ENCODE results near the gene UQCR11.

The UQCR11 gene

DNA sequence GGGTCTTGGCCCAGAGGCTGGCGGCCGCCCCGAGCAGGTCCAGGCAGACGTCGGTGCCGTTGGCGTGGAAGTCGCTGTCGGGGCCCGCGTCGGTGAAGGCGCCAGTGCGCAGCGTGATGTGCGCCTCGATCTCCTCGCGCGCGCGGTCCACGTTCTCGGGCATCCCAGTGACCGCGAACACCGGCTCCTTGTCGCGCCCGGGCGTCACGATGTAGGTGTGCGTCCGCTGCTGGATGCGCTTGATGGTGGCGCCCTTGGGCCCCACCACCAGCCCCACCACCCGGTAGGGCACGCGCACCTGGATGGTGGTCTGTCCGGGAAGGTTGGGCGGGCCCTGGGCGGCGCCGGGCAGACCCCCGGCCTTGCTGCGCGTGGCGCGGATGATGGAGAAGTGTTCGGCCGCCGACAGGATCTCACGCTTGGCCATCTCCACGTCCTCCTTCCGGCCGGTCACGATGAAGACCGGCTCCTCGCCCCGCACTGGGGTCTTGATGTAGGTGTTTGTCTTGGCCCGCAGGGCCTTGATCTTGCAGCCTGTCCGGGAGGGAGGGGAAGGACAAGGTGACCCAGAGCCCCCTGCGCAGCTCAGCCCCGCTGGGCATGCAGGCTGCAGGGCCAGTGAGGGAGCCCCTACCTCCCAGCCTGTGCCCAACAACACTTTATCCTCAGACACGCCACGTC is 48.7 kb downstream of the UQCR11 start:
- CTCF ChIA-PET, result no interaction called here
- no peak for TF ChIP-seq CTCF (conservative IDR thresholded peaks at IDR 0.05; ENCODE audit: low read depth)
- POLR2A ChIA-PET (ENCODE audit: low non-redundant PET), result no interaction called here
- no peak overlapping the region for H3K27ac ChIP-seq
- DNase-seq (ENCODE audit: low spot score), result no peak

GRCh38 chr19:1555487-1556389 is 49.5 kb downstream of the UQCR11 start:
- no peak for TF ChIP-seq CTCF (conservative IDR thresholded peaks at IDR 0.05; ENCODE audit: low read depth)
- H3K27ac ChIP-seq, result no peak overlapping the region
- ChIA-PET CTCF (no interaction called here), POLR2A (ENCODE audit: low non-redundant PET) (no interaction called here)
- no peak for DNase-seq (ENCODE audit: low spot score)

DNA sequence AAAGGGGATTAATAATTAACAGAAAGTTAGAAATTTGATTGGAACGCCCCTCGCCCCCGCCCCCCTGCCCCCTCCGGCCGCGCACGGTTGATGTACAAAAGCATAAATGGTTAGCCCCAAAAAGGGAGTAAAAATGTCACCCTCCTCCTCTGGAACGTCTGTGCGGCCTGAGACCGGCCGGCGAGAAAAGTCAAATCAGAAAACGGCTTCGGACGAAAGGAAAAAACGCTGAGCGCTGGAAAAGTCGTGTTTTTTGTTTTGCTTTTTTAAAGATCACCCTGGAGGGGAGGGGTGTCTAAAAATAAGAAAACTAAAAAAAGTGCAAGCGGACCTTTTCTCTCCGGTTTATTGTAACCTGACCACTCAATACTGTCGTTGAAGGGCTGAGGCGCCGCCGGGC is 50.3 kb downstream of the UQCR11 start:
- ChIA-PET POLR2A (ENCODE audit: low non-redundant PET) (no interaction called here), CTCF (no interaction called here)
- DNase-seq (ENCODE audit: low spot score), result no peak
- no peak overlapping the region for H3K27ac ChIP-seq
- no peak for TF ChIP-seq CTCF (conservative IDR thresholded peaks at IDR 0.05; ENCODE audit: low read depth)

GRCh38 chr19:1553415-1553814 is 51.8 kb downstream of the UQCR11 start:
- CTCF ChIA-PET, result no interaction called here
- POLR2A ChIA-PET (ENCODE audit: low non-redundant PET), result interaction anchor here (0.6 kb wide), 1 partner anchor 45 kb away, joined by 3 read pairs; no protein-coding TSS in a partner anchor
- no peak for DNase-seq (ENCODE audit: low spot score)
- no peak for TF ChIP-seq CTCF (conservative IDR thresholded peaks at IDR 0.05; ENCODE audit: low read depth)
- no peak overlapping the region for H3K27ac ChIP-seq

- H3K27ac ChIP-seq, result no peak overlapping the region; the same call in 1 of the 2 replicates
- ChIA-PET POLR2A (ENCODE audit: low non-redundant PET) (no interaction called here), CTCF (interaction anchor here (0.6 to 0.7 kb wide), 2 partner anchors 42 to 126 kb away, joined by 3 read pairs; no protein-coding TSS in a partner anchor)
- no peak for TF ChIP-seq CTCF (conservative IDR thresholded peaks at IDR 0.05; ENCODE audit: low read depth)
- no peak for DNase-seq (ENCODE audit: low spot score)
These were observed 53.9 kb downstream of the UQCR11 start for GRCh38 chr19:1551068-1552040.
